Left ventricle myocardium inferior (tissue), 1 donor: ENCODE results near the gene ANKRD22. TPM values are rescaled to one million over a fixed set of nuclear protein-coding genes. Genes with fewer than 3 reads are reported as not detected.

Experiments used
- DNase-seq: peaks from one replicate; pipeline ENCODE4 v3.0.0-alpha.2; 2020
- H3K27ac ChIP-seq: fragments of 200-600 bp; replicated peaks from 2 replicates; pipeline ENCODE4 v1.8.0; 2021
- H3K27me3 ChIP-seq: fragments of 200-600 bp; 2 replicates; pipeline ENCODE4 v1.8.0; 2021; ENCODE audit warnings: low read depth
- H3K36me3 ChIP-seq: fragments of 200-600 bp; 2 replicates; pipeline ENCODE4 v1.8.0; 2021
- H3K4me1 ChIP-seq: fragments of 200-600 bp; 2 replicates; pipeline ENCODE4 v1.8.0; 2021
- H3K4me3 ChIP-seq: fragments of 200-600 bp; 2 replicates; pipeline ENCODE4 v1.8.0; 2021; ENCODE audit warnings: mild to moderate bottlenecking, moderate library complexity
- H3K9me3 ChIP-seq: fragments of 200-600 bp; replicated peaks from 2 replicates; pipeline ENCODE4 v1.8.0; 2021
- intact Hi-C: fragments of 100-400 bp; cut with micrococcal nuclease; formaldehyde crosslinking; loops from one replicate; pipeline ENCODE4 v1.11.0; 2022
- total RNA-seq: library from RNA; stranded (reverse); fragmentation: NEBNext Ultra II Directional; extraction: Animal tissue kit (Norgen Biotek cat#: 25700); gene quantifications from one replicate; pipeline ENCODE4 v1.2.1, GENCODE V29; 2021
- TF ChIP-seq, protein P1 (sequence below): fragments of 200-600 bp; IDR thresholded peaks from 2 replicates; pipeline ENCODE4 v1.8.0; 2021; ENCODE audit warnings: antibody characterized with exemption, mild to moderate bottlenecking, borderline replicate concordance
- donor health status: DM: no; HTN: yes; CAD: no; lungs with severe emphysema.

ANKRD22 gene
- total RNA-seq, 1 donor from 2014 or later: not detected

DNA sequence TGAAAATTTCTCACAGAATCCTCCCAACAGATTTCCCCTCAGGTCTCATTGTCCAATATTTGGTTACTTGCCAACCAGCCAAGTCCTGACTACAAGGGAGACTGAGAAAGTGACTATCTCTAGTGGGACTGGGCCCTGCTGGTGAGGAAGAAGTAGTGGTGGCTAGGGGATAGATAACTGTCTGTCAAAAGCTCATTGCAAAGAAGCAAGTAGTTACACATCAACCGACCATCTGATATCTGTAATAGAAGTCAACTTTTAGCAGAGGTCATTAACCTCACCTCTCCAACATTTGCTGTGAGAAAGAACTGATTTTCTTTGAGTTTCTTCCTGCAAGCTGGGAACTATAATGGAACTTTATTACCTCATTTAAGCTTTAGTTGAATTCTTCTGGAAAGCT lies 43.6 kb upstream of the ANKRD22 start:
- DNase-seq: no peak
- TF ChIP-seq, protein P1, sequence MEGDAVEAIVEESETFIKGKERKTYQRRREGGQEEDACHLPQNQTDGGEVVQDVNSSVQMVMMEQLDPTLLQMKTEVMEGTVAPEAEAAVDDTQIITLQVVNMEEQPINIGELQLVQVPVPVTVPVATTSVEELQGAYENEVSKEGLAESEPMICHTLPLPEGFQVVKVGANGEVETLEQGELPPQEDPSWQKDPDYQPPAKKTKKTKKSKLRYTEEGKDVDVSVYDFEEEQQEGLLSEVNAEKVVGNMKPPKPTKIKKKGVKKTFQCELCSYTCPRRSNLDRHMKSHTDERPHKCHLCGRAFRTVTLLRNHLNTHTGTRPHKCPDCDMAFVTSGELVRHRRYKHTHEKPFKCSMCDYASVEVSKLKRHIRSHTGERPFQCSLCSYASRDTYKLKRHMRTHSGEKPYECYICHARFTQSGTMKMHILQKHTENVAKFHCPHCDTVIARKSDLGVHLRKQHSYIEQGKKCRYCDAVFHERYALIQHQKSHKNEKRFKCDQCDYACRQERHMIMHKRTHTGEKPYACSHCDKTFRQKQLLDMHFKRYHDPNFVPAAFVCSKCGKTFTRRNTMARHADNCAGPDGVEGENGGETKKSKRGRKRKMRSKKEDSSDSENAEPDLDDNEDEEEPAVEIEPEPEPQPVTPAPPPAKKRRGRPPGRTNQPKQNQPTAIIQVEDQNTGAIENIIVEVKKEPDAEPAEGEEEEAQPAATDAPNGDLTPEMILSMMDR: no peak
- intact Hi-C loops: no loop called here
- Histone ChIP-seq H3K27ac (no peak overlapping the region), H3K36me3 (no peaks in the 10 kb centered on the region), H3K4me1 (peaks cover 18% of the 10 kb centered on the region), H3K27me3 (peaks cover 2% of the 10 kb centered on the region), H3K9me3 (no peaks in the 10 kb centered on the region), H3K4me3 (no peak overlapping the region)

DNA sequence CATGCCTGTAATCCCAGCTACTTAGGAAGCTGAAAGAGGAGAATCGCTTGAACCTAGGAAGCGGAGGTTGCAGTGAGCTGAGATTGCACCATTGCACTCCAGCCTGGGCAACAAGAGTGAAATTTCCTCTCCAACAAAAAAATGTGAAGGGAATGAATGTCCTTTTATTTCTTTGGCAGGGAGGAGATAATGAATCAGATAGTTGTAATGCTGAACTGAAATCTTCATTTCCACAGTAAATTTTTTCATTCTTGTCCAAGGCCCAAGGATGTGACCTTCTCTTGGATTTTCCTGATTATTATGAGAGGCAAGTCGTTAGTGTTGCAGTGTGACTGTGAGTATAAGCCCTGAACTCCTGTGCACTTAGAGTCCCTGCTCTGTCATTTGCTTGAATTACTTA lies 42.0 kb upstream of the ANKRD22 start:
- peak overlapping the region; percentile 38 for H3K27ac ChIP-seq
- TF ChIP-seq, protein P1: no peak
- intact Hi-C loops: no loop called here
- no peak overlapping the region for H3K4me3 ChIP-seq
- peaks cover 18% of the 10 kb centered on the region for H3K4me1 ChIP-seq
- H3K9me3 ChIP-seq: no peaks in the 10 kb centered on the region
- DNase-seq: no peak
- H3K27me3 ChIP-seq: peaks cover 4% of the 10 kb centered on the region
- no peaks in the 10 kb centered on the region for H3K36me3 ChIP-seq

DNA sequence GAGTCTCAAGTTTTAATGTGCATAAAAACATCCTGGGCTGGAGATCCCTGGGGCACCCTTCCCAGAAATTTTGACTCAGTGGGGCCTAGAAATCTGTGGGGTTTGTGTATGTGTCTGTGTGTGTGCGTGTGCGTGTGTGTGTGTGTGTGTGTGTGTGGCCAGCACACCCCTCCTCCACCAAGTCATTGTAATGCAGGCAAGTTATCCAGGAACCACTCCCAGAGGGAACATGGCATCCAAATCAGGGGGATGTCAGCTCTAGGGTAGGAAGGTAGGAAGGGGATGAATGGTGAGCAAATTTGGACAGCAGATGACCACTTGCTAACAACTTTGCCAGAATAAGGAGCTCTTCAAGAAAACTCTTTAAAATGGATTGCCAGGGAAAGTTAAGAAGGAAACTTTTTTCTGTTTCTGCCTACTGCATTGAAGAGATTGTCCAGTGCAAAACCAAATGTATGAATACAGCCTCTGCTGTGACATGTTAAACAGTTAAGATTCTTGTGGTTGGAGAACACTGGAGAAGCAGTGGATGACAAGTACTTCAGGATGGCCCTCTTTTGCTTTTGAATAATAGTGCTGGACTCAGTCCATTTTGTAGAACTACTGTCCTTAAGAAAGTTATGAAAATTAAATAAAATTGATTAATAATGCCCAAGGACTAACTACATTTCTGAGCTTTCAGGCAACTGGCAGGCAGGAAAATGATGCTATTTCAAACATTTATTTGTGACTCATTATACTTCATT lies 40.8 kb upstream of the ANKRD22 start:
- peaks cover 4% of the 10 kb centered on the region for H3K27me3 ChIP-seq
- no peaks in the 10 kb centered on the region for H3K36me3 ChIP-seq
- no peak overlapping the region for H3K27ac ChIP-seq
- DNase-seq: no peak
- TF ChIP-seq, protein P1: no peak
- peaks cover 14% of the 10 kb centered on the region for H3K4me1 ChIP-seq
- no peak overlapping the region for H3K4me3 ChIP-seq
- intact Hi-C loops: no loop called here
- H3K9me3 ChIP-seq: no peaks in the 10 kb centered on the region

DNA sequence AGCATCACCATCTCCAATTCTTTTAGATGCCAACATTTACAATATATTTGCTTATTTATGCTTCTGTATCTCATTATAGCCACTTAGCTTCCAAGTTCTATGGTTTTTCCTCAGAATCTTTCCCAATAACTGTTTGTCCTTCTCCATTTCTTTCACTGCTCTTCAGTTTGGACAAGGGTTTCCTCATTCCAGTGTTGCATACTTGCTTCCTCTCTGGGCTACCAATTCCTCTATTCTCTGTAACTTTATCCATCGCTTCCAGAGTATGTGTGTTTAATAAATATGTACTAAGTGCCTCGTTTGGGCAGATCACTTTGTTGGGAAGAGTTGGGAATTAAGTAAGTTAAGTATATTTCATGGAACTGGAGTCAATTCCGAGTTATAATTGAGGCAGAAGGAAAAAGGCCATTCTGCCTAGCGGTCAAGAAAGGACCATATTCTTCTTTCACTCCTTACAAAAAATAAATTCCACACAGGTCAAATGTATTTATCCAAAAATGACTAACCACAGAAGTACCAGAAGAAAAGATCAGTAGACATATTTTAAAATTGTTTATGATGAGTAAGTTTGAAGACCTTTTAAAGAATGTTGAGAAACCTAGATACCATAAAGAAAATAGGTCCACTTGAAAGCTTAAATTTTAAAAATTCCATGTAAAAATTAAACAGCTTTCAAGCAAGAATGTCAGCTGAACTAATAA lies 39.2 kb upstream of the ANKRD22 start:
- no peaks in the 10 kb centered on the region for H3K36me3 ChIP-seq
- intact Hi-C loops: no loop called here
- no peak overlapping the region for H3K27ac ChIP-seq
- DNase-seq: no peak
- TF ChIP-seq, protein P1: no peak
- peaks cover 4% of the 10 kb centered on the region for H3K27me3 ChIP-seq
- H3K4me3 ChIP-seq: no peak overlapping the region
- H3K4me1 ChIP-seq: no peaks in the 10 kb centered on the region
- H3K9me3 ChIP-seq: no peaks in the 10 kb centered on the region

DNA sequence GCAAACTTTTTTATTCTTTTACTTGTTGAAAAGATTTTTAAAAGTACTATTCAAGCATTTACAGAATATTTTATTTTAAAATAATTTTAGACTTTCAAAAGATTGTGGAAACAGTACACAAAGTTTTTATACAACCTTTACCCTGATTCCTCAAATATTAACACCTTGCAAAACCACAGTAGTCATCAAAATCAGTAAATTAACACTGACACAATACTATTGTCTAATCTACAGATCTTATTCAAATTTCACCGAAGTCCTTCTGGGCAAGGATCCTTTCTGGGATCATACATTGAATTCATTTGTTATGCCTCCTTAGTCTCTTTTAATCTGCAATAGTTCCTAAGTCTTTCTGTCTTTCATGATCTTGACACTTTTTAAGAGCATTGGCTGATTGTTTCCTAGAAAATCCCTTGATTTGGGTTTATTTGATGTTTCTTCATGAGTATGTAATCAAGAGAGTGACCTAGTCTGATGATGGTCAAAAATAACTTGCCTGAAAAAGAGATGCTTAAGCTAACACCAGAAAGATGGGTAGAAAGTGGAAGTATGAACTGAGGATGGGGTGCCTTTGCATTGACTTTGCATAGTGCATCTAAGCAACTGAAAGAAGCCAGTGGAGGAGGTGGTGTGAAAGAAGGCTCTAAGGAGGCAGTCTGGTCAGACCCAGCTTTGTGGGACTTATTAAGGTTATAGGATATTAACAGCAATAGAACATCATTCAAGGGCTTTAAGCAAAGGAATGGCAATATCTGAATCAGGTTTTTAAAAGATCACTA lies 38.1 kb upstream of the ANKRD22 start:
- no peak overlapping the region for H3K27ac ChIP-seq
- peaks cover 4% of the 10 kb centered on the region for H3K27me3 ChIP-seq
- no peaks in the 10 kb centered on the region for H3K9me3 ChIP-seq
- no peaks in the 10 kb centered on the region for H3K4me1 ChIP-seq
- no peak for DNase-seq
- H3K4me3 ChIP-seq: no peak overlapping the region
- intact Hi-C loops: no loop called here
- H3K36me3 ChIP-seq: no peaks in the 10 kb centered on the region
- TF ChIP-seq, protein P1: no peak
